Measurements from ENCODE around the gene XAGE3. TPM values are rescaled to one million over a fixed set of nuclear protein-coding genes. Genes with fewer than 3 reads are reported as not detected.
"Not testable (repeated sequence)": the region's sequence is repeated elsewhere in the genome, so short reads cannot be mapped to it uniquely, and the experiment has no call there.

XAGE3 gene
- total RNA-seq, 1 donor from 2014 or later: not detected

DNA sequence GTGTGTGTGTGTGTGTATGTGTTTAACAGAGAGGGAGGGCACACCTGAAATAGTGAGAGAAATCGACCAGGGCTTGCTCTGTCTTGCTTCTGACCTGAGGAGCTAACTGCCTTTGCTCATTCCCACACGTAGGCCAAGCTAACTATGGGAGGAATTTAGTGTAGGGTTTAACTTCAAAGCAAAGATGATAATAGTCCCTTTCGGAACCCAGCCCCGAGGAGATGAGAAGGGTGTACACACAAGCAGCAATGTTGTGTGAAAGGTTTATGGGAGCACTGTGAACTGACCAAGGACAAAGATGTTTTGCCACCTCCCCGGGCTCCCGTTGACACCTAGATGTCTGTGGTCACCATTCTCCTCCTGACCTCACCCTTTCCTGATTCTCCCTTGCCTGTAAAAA is 8.5 kb upstream of the XAGE3 start:
- H3K9me3 Mint-ChIP-seq; DNase-seq (ENCODE audit: low read depth, low spot score); H3K4me3 Mint-ChIP-seq; H3K4me1 Mint-ChIP-seq; H3K36me3 Mint-ChIP-seq (ENCODE audit: low read depth); H3K27ac Mint-ChIP-seq (ENCODE audit: unreplicated experiment): not testable (repeated sequence)
- H3K27me3 Mint-ChIP-seq (ENCODE audit: low read depth): peaks cover 46% of the 10 kb centered on the region

DNA sequence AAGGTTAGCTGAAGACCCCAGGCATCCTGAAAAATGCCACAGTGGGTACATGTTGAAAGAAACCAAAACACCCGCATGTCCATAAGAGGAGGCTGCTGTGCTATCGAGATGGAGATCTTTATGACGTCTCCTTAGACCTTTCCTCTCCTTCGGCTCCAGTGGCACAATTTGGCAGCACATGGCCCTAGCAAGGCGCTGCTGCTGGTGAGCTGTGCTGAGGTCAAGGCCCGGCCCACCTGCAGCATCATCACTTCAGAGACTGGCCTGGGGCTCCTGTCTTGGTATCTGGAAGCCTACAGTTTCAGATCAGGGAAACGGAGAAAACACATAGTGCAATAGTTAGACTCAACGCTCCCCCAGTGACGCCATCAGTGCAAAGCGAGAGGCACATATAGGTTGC is 7.6 kb upstream of the XAGE3 start:
- not testable (repeated sequence) for H3K27ac Mint-ChIP-seq (ENCODE audit: unreplicated experiment); H3K9me3 Mint-ChIP-seq; H3K4me3 Mint-ChIP-seq; DNase-seq (ENCODE audit: low read depth, low spot score); H3K4me1 Mint-ChIP-seq; H3K36me3 Mint-ChIP-seq (ENCODE audit: low read depth)
- H3K27me3 Mint-ChIP-seq (ENCODE audit: low read depth): peaks cover 51% of the 10 kb centered on the region

DNA sequence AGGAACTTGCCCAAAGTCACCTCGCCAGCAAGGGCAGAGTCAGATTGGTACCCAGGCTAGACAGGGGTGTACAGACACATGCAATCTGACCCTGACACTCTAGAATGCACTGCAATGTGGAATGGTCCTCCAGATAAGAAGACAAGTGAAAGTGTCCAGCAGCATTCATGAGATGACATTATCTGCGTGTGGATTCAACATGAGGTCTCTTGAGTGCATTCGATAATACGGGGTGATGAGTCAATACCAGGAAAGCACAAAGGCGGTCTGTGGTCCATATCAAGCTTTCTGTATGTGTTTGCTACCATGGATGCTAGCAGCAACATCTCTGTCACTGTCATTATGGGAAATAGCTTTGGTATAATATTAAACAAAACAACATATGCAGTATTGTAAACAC is 6.8 kb upstream of the XAGE3 start:
- H3K27me3 Mint-ChIP-seq (ENCODE audit: low read depth): peaks cover 55% of the 10 kb centered on the region
- no peak overlapping the region for H3K4me3 Mint-ChIP-seq
- no peaks in the 10 kb centered on the region for H3K4me1 Mint-ChIP-seq
- H3K36me3 Mint-ChIP-seq (ENCODE audit: low read depth): no peaks in the 10 kb centered on the region
- H3K27ac Mint-ChIP-seq (ENCODE audit: unreplicated experiment): no peak overlapping the region
- no peaks in the 10 kb centered on the region for H3K9me3 Mint-ChIP-seq
- TF ChIP-seq, protein P1, sequence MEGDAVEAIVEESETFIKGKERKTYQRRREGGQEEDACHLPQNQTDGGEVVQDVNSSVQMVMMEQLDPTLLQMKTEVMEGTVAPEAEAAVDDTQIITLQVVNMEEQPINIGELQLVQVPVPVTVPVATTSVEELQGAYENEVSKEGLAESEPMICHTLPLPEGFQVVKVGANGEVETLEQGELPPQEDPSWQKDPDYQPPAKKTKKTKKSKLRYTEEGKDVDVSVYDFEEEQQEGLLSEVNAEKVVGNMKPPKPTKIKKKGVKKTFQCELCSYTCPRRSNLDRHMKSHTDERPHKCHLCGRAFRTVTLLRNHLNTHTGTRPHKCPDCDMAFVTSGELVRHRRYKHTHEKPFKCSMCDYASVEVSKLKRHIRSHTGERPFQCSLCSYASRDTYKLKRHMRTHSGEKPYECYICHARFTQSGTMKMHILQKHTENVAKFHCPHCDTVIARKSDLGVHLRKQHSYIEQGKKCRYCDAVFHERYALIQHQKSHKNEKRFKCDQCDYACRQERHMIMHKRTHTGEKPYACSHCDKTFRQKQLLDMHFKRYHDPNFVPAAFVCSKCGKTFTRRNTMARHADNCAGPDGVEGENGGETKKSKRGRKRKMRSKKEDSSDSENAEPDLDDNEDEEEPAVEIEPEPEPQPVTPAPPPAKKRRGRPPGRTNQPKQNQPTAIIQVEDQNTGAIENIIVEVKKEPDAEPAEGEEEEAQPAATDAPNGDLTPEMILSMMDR (conservative IDR thresholded peaks at IDR 0.05): no peak
- no peak for DNase-seq (ENCODE audit: low read depth, low spot score)

DNA sequence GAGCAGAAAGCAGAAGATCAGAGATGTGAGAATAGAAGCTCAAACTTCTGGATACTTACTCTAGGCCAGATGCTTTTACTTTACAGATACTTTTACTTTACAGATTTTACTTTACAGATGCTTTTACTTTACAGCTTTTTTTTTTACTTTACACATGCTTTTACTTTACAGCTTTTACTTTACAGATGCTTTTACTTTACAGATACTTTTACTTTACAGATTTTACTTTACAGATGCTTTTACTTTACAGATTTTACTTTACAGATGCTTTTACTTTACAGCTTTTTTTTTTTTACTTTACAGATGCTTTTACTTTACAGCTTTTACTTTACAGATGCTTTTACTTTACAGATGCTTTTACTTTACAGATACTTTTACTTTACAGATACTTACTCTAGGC is 5.9 kb upstream of the XAGE3 start:
- not testable (repeated sequence) for H3K4me1 Mint-ChIP-seq; H3K36me3 Mint-ChIP-seq (ENCODE audit: low read depth); DNase-seq (ENCODE audit: low read depth, low spot score); H3K9me3 Mint-ChIP-seq; H3K4me3 Mint-ChIP-seq; H3K27ac Mint-ChIP-seq (ENCODE audit: unreplicated experiment)
- H3K27me3 Mint-ChIP-seq (ENCODE audit: low read depth): peaks cover 59% of the 10 kb centered on the region

DNA sequence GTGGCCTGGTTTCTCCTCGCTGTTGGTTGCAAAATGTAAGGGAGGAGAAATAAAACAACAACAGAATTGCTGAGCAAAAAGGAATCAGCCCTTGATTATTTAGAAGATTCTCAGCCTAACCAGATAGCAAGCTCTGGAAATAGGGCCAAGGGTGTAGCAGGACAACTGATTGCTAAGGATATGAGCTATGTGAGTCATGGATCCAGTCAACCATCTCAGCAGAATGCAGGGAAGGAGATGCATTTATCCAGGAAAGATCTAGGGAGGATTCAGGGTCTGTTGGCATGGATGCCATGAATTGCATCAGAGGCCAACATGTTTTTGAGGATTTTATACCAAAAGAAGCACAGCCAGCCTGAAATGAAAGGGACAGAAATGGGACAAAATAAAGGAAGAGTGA is 2.2 kb upstream of the XAGE3 start:
- no peaks in the 10 kb centered on the region for H3K4me1 Mint-ChIP-seq
- no peak overlapping the region for H3K27ac Mint-ChIP-seq (ENCODE audit: unreplicated experiment)
- DNase-seq (ENCODE audit: low read depth, low spot score): no peak
- no peak overlapping the region for H3K4me3 Mint-ChIP-seq
- no peaks in the 10 kb centered on the region for H3K36me3 Mint-ChIP-seq (ENCODE audit: low read depth)
- H3K9me3 Mint-ChIP-seq: no peaks in the 10 kb centered on the region
- TF ChIP-seq, protein P1 (conservative IDR thresholded peaks at IDR 0.05): no peak
- H3K27me3 Mint-ChIP-seq (ENCODE audit: low read depth): peaks cover 52% of the 10 kb centered on the region

DNA sequence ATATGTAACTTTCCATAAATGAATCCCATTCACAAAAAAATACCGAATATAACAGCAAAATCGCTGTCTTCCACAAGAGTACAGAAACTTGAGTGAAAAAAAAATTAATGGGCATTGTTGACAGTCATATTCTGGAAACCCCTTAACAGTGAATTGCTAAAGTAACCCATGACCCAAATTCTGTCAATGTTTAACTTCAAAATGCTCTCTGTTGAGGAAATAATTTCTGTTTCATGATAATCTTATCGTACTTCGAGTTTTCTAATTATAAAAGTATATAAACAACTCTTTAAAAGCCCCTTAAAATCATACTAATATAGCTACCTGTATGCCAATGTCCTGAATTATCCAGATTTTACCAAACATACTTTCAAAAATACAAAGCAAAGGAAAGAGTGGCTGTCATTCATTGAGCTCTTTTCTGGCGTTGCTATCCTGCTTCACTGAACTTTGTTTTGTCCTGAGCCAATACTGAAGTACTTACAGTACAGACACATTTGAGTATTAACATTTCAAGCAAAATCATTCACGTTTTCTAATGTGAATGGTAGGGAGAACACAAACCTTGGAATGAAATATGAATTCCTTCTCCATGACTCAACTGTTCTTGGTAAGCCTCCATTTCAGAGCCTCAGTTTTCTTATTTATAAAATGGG is 2.4 kb downstream of the XAGE3 start:
- TF ChIP-seq, protein P1 (conservative IDR thresholded peaks at IDR 0.05): no peak

DNA sequence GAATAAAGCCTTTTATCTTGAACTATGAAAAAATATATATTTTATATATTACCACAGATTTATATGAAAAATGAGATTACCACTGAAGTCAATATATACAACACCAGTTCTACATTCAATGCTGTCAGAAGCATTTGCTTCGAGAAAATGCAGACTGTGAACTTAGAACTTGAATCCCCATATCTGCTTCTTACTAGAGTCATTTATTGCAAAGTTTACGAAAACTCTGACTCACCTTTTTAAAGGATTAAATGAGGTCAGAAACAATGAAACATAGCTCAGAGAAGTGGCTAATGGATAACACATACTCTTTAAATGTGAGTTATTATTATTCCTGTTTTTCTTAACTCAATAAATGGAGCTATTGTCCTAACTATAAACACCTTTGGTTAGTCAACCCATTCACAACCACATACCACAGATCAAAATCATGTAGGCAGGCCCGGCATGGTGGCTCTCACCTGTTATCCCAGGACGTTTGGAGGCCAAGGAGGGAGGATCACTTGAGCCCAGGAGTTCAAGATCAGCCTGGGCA is 10.8 kb downstream of the XAGE3 start:
- DNase-seq (ENCODE audit: low read depth, low spot score); H3K27ac Mint-ChIP-seq (ENCODE audit: unreplicated experiment); H3K4me1 Mint-ChIP-seq; H3K36me3 Mint-ChIP-seq (ENCODE audit: low read depth); H3K9me3 Mint-ChIP-seq; H3K4me3 Mint-ChIP-seq: not testable (repeated sequence)
- peaks cover 39% of the 10 kb centered on the region for H3K27me3 Mint-ChIP-seq (ENCODE audit: low read depth)

More for the DNA sequence above, 2.4 kb downstream of the XAGE3 start:
- Mint-ChIP-seq H3K4me3 (no peak overlapping the region), H3K9me3 (peaks cover 5% of the 10 kb centered on the region), H3K4me1 (no peaks in the 10 kb centered on the region), H3K27me3 (ENCODE audit: low read depth) (peaks cover 56% of the 10 kb centered on the region), H3K36me3 (ENCODE audit: low read depth) (no peaks in the 10 kb centered on the region), H3K27ac (ENCODE audit: unreplicated experiment) (no peak overlapping the region)
- no peak for DNase-seq (ENCODE audit: low read depth, low spot score)

Data from neural crest cell (in vitro differentiated cells).